CD4-positive, CD25-positive, alpha-beta regulatory T cell (primary cell): ENCODE data around the gene KLF11. TPM values are rescaled to one million over a fixed set of nuclear protein-coding genes. Genes with fewer than 3 reads are reported as not detected.
A peak's percentile ranks its signal among the peaks of the same experiment; 100 is the strongest.

ENCODE experiments used
- ATAC-seq, 2 donors: fragments of 150-1000 bp; cut with Tn5 transposase; one replicate each; pipeline ENCODE4 v1.10.0; 2021; ENCODE audit warnings: low read depth in 2 of 2, moderate number of reproducible peaks in 2 of 2, moderate library complexity in 1 of 2
- DNase-seq, 3 donors: peaks; one replicate each; pipeline versions ENCODE4 v3.0.0 to v3.0.0-alpha.2; 2012 to 2022; ENCODE audit warnings: mixed read lengths in 1 of 3
- H3K27ac ChIP-seq: one replicate; pipeline ENCODE4 v1.7.0; 2013; ENCODE audit warnings: mild to moderate bottlenecking, low read length; ENCODE audit not compliant: insufficient read depth, poor library complexity, severe bottlenecking
- H3K27me3 ChIP-seq: one replicate; pipeline ENCODE4 v1.7.0; 2013; ENCODE audit warnings: low read length; ENCODE audit not compliant: control insufficient read depth, insufficient read depth
- H3K36me3 ChIP-seq: one replicate; pipeline ENCODE4 v1.7.0; 2013; ENCODE audit warnings: mild to moderate bottlenecking, low read length, moderate library complexity; ENCODE audit not compliant: control insufficient read depth, insufficient read depth
- H3K4me1 ChIP-seq: 2 replicates; pipeline ENCODE4 v1.7.0; 2013; ENCODE audit warnings: mild to moderate bottlenecking, low read length; ENCODE audit not compliant: insufficient read depth, control insufficient read depth, poor library complexity, severe bottlenecking
- H3K4me3 ChIP-seq: one replicate; pipeline ENCODE4 v1.7.0; 2013; ENCODE audit warnings: low read depth, mild to moderate bottlenecking, low read length, moderate library complexity
- H3K9me3 ChIP-seq, 2 experiments: 1 replicate in 1 of 2; 2 replicates in 1 of 2; pipeline ENCODE4 v1.7.0; 2013; ENCODE audit warnings: low read length in 2 of 2, mild to moderate bottlenecking in 1 of 2, moderate library complexity in 1 of 2; ENCODE audit not compliant: control insufficient read depth in 2 of 2
- H3K27ac Mint-ChIP-seq, 3 donors: one replicate each; pipeline ENCODE4 v1.8.0; 2020 to 2022; ENCODE audit warnings: mild to moderate bottlenecking in 3 of 3, mixed read lengths in 3 of 3, moderate library complexity in 2 of 3
- H3K27me3 Mint-ChIP-seq: one replicate; pipeline ENCODE4 v1.8.0; 2022; ENCODE audit warnings: mild to moderate bottlenecking, mixed read lengths
- H3K36me3 Mint-ChIP-seq: one replicate; pipeline ENCODE4 v1.8.0; 2020; ENCODE audit warnings: mixed read lengths
- H3K4me1 Mint-ChIP-seq, 4 donors: one replicate each; pipeline ENCODE4 v1.8.0; 2020 to 2022; ENCODE audit warnings: mixed read lengths in 4 of 4, mild to moderate bottlenecking in 1 of 4
- H3K4me3 Mint-ChIP-seq, 4 donors: one replicate each; pipeline ENCODE4 v1.8.0; 2020 to 2022; ENCODE audit warnings: mild to moderate bottlenecking in 4 of 4, mixed read lengths in 4 of 4, moderate library complexity in 3 of 4
- H3K9me3 Mint-ChIP-seq, 7 donors: one replicate each; pipeline ENCODE4 v1.8.0; 2020 to 2022; ENCODE audit warnings: mixed read lengths in 7 of 7, mild to moderate bottlenecking in 3 of 7, moderate library complexity in 2 of 7
- polyA plus RNA-seq, 4 donors: library from polyadenylated mRNA; unstranded; fragments of 300-500 nt; fragmentation: Illumina TruSeq; gene quantifications; one replicate each; pipeline ENCODE4 v1.2.3, GENCODE V29; 2021
- total RNA-seq: library from RNA; stranded (reverse); gene quantifications from one replicate; pipeline ENCODE4 v1.2.3, GENCODE V29; 2022

The KLF11 gene
- total and polyA plus RNA-seq, 5 donors from 2014 or later = 5.9 to 38.9 (median 11.8) TPM

GRCh38 chr2:10005461-10006235, 37.7 kb upstream of the KLF11 start:
- no peaks in the 10 kb centered on the region for H3K36me3 Mint-ChIP-seq
- H3K4me3 Mint-ChIP-seq = no peak overlapping the region
- H3K36me3 ChIP-seq = no peaks in the 10 kb centered on the region
- H3K4me1 Mint-ChIP-seq = peaks cover 6 to 25% (median 17%) of the 10 kb centered on the region in 4 donors
- H3K4me1 ChIP-seq = peaks cover 15% of the 10 kb centered on the region
- no peaks in the 10 kb centered on the region for H3K27me3 ChIP-seq
- peaks cover 0 to 3% (median 0%) of the 10 kb centered on the region in 7 donors for H3K9me3 Mint-ChIP-seq
- no peak for DNase-seq
- H3K27me3 Mint-ChIP-seq = peaks cover 7% of the 10 kb centered on the region
- peak overlapping the region in 2 of 3 donors; percentile 6 to 47 for H3K27ac Mint-ChIP-seq
- H3K4me3 ChIP-seq = no peak overlapping the region
- H3K9me3 ChIP-seq = no peaks in the 10 kb centered on the region
- no peak overlapping the region for H3K27ac ChIP-seq
- ATAC-seq = no peak

- H3K4me1 ChIP-seq = peaks cover 13% of the 10 kb centered on the region
- Mint-ChIP-seq H3K4me3 (no peak overlapping the region), H3K9me3 (peaks cover 0 to 3% (median 0%) of the 10 kb centered on the region in 7 donors), H3K4me1 (peaks cover 6 to 23% (median 13%) of the 10 kb centered on the region in 4 donors), H3K27me3 (peaks cover 7% of the 10 kb centered on the region), H3K27ac (peak overlapping the region in 1 of 3 donors; percentile 47), H3K36me3 (no peaks in the 10 kb centered on the region)
- no peaks in the 10 kb centered on the region for H3K27me3 ChIP-seq
- no peak overlapping the region for H3K4me3 ChIP-seq
- no peaks in the 10 kb centered on the region for H3K9me3 ChIP-seq
- H3K27ac ChIP-seq = no peak overlapping the region
- no peaks in the 10 kb centered on the region for H3K36me3 ChIP-seq
- DNase-seq = no peak
- ATAC-seq = no peak
These were observed 36.9 kb upstream of the KLF11 start for GRCh38 chr2:10006236-10007161.

GRCh38 chr2:10007435-10007834, 35.9 kb upstream of the KLF11 start:
- Mint-ChIP-seq H3K27ac (no peak overlapping the region), H3K27me3 (peaks cover 7% of the 10 kb centered on the region), H3K36me3 (no peaks in the 10 kb centered on the region), H3K4me3 (no peak overlapping the region), H3K4me1 (peaks cover under 1 to 14% (median 5%) of the 10 kb centered on the region in 4 donors), H3K9me3 (peaks cover 0 to 3% (median 0%) of the 10 kb centered on the region in 7 donors)
- H3K4me1 ChIP-seq = peaks cover 5% of the 10 kb centered on the region
- H3K27me3 ChIP-seq = no peaks in the 10 kb centered on the region
- no peaks in the 10 kb centered on the region for H3K9me3 ChIP-seq
- no peaks in the 10 kb centered on the region for H3K36me3 ChIP-seq
- no peak overlapping the region for H3K27ac ChIP-seq
- ATAC-seq (no peak), DNase-seq (no peak)
- H3K4me3 ChIP-seq = no peak overlapping the region

DNA sequence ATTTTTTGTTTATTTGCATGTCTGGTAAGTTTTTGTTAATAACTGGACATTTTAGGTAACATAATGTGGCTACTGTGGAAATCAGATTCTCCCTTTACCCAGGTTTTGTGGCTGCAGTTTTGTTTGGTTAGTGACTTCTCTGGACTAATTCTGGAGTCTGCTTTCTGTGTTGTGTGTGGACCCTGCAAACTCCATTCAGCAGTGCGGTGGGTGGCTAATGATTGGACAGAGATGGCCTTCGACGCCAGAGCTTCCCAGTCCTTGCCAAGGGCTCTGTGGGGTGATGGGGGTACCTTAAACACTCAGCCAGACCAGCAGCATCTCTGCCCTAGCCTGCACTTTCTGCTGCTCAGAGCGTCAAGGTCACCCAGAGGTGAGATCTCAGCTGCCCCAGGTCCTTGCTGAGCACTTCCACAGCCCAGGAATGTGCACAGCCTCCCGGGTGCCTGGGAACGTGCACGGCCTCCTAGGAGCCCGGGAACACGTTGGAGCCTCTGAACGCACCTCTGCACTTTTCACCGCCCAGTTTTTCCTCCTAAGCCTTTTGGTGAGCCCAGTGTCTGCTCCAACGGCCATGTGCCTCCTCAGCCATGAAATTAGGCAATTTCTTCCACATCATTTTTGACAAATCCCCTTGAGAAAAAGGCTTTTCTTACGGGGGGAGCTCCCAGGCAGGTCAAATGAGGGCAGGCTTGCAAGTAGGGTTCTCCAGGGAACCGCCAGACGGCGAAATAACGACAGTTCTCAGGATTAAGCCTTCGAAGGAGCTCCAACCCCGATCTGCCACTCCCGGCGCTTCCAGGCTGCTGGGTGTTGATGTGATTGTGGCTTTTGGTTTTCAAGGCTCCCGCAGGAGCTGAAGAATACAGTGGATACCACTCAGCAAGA, 35.2 kb upstream of the KLF11 start:
- no peaks in the 10 kb centered on the region for H3K9me3 ChIP-seq
- H3K4me3 Mint-ChIP-seq = no peak overlapping the region
- no peak overlapping the region for H3K4me3 ChIP-seq
- no peak overlapping the region for H3K27ac ChIP-seq
- ATAC-seq = no peak
- H3K4me1 ChIP-seq = no peaks in the 10 kb centered on the region
- H3K9me3 Mint-ChIP-seq = peaks cover 0 to 3% (median 0%) of the 10 kb centered on the region in 7 donors
- H3K27me3 ChIP-seq = no peaks in the 10 kb centered on the region
- H3K36me3 Mint-ChIP-seq = no peaks in the 10 kb centered on the region
- peaks cover 7% of the 10 kb centered on the region for H3K27me3 Mint-ChIP-seq
- peaks cover 0 to 11% (median 4%) of the 10 kb centered on the region in 4 donors for H3K4me1 Mint-ChIP-seq
- no peak for DNase-seq
- H3K36me3 ChIP-seq = no peaks in the 10 kb centered on the region
- no peak overlapping the region for H3K27ac Mint-ChIP-seq

GRCh38 chr2:10008809-10009176, 34.6 kb upstream of the KLF11 start:
- Mint-ChIP-seq H3K27me3 (peaks cover 7% of the 10 kb centered on the region), H3K4me3 (no peak overlapping the region), H3K36me3 (no peaks in the 10 kb centered on the region), H3K4me1 (peaks cover 0 to 8% (median 3%) of the 10 kb centered on the region in 4 donors), H3K9me3 (peaks cover 0 to 3% (median 0%) of the 10 kb centered on the region in 7 donors), H3K27ac (no peak overlapping the region)
- H3K27ac ChIP-seq = no peak overlapping the region
- DNase-seq = no peak
- no peaks in the 10 kb centered on the region for H3K9me3 ChIP-seq
- H3K4me3 ChIP-seq = no peak overlapping the region
- H3K4me1 ChIP-seq = no peaks in the 10 kb centered on the region
- no peaks in the 10 kb centered on the region for H3K36me3 ChIP-seq
- no peaks in the 10 kb centered on the region for H3K27me3 ChIP-seq
- no peak for ATAC-seq

GRCh38 chr2:10009271-10009810, 34.0 kb upstream of the KLF11 start:
- Mint-ChIP-seq H3K36me3 (no peaks in the 10 kb centered on the region), H3K27me3 (peaks cover 7% of the 10 kb centered on the region), H3K9me3 (peaks cover 0 to 3% (median 0%) of the 10 kb centered on the region in 7 donors), H3K27ac (no peak overlapping the region), H3K4me1 (peaks cover 0 to 5% (median 2%) of the 10 kb centered on the region in 4 donors), H3K4me3 (no peak overlapping the region)
- no peak for DNase-seq
- Histone ChIP-seq H3K36me3 (no peaks in the 10 kb centered on the region), H3K9me3 (no peaks in the 10 kb centered on the region), H3K27me3 (no peaks in the 10 kb centered on the region), H3K4me3 (no peak overlapping the region), H3K4me1 (no peaks in the 10 kb centered on the region), H3K27ac (no peak overlapping the region)
- ATAC-seq = no peak
